GM12878 (cell line): ENCODE measurements around the gene AIFM3. TPM values are rescaled to one million over a fixed set of nuclear protein-coding genes. Genes with fewer than 3 reads are reported as not detected.

Experiments
- ATAC-seq: fragments of 200-7000 bp; cut with Tn5 transposase; 3 replicates; pipeline ENCODE4 v1.9.1; 2020; ENCODE audit warnings: mild to moderate bottlenecking, moderate library complexity
- BruUV-seq: library from RNA; stranded (reverse); fragments of 400-500 nt; replicated peaks from 2 replicates; lab custom pipeline; 2021; lab: Mats Ljungman, UMichigan
- CTCF ChIA-PET: fragments of 300-600 bp; sonication (Branson Sonifier 250); formaldehyde crosslinking; extraction: SDS; loops from one replicate; lab custom pipeline; 2021; ENCODE audit warnings: inconsistent platforms; lab: Yijun Ruan, JAX
- POLR2A ChIA-PET: fragments of 350-600 bp; formaldehyde crosslinking; extraction: SDS; loops from one replicate; lab custom pipeline; 2021; ENCODE audit warnings: inconsistent platforms; lab: Charles Lee
- RAD21 ChIA-PET: fragments of 300-600 bp; sonication (Branson Sonifier 250); formaldehyde crosslinking; loops from one replicate; lab custom pipeline; 2023; ENCODE audit warnings: antibody characterized with exemption; ENCODE audit not compliant: unreplicated experiment; lab: Charles Lee
- SMC1A ChIA-PET: fragments of 300-600 bp; sonication (Branson Sonifier 250); formaldehyde crosslinking; loops from one replicate; lab custom pipeline; 2023; ENCODE audit not compliant: unreplicated experiment, uncharacterized antibody; lab: Charles Lee
- DNase-seq: peaks from one replicate; pipeline ENCODE4 v3.0.0-alpha.2; 2011; ENCODE audit warnings: low read depth, low spot score
- FAIRE-seq: peaks from 3 replicates; lab custom pipeline; 2011; peaks lifted over from hg19 to GRCh38; lab: Jason Lieb, UNC
- H2AFZ ChIP-seq: 2 replicates; pipeline ENCODE4 v1.6.0; 2011; ENCODE audit warnings: low read depth, low read length, control low read depth; ENCODE audit not compliant: control insufficient read depth
- H3K27ac ChIP-seq: 2 replicates; pipeline ENCODE4 v1.5.1; 2011; ENCODE audit warnings: control low read depth; ENCODE audit not compliant: control insufficient read depth, insufficient read depth
- H3K27me3 ChIP-seq, 2 experiments: replicated peaks in 1 of 2; 2 replicates each; pipeline versions ENCODE4 v1.6.0 to v1.6.1; 2011; ENCODE audit warnings: low read length in 1 of 2; ENCODE audit not compliant: control insufficient read depth in 2 of 2, insufficient read depth in 2 of 2
- H3K36me3 ChIP-seq, 2 experiments: 2 replicates each; pipeline ENCODE4 v1.5.1; 2011; ENCODE audit warnings: low read length in 1 of 2; ENCODE audit not compliant: control insufficient read depth in 2 of 2, insufficient read depth in 2 of 2
- H3K4me1 ChIP-seq: 2 replicates; pipeline ENCODE4 v1.6.1; 2011; ENCODE audit warnings: mild to moderate bottlenecking, low read length, moderate library complexity, mixed read lengths; ENCODE audit not compliant: control insufficient read depth, insufficient read depth
- H3K4me2 ChIP-seq: 2 replicates; pipeline ENCODE4 v1.6.0; 2011; ENCODE audit warnings: control low read depth; ENCODE audit not compliant: control insufficient read depth, insufficient read depth
- H3K4me3 ChIP-seq: fragments of 200-600 bp; sonication (generic); 2 replicates; pipeline ENCODE4 v1.5.1; 2016
- H3K79me2 ChIP-seq: 2 replicates; pipeline ENCODE4 v1.6.0; 2011; ENCODE audit warnings: low read length; ENCODE audit not compliant: control insufficient read depth, insufficient read depth
- H3K9ac ChIP-seq: 2 replicates; pipeline ENCODE4 v1.8.0; 2011; ENCODE audit warnings: low read length, control low read depth, mixed read lengths; ENCODE audit not compliant: control insufficient read depth, insufficient read depth
- H3K9me3 ChIP-seq: replicated peaks from 3 replicates; pipeline ENCODE4 v1.5.1; 2011; ENCODE audit warnings: mild to moderate bottlenecking, low read length; ENCODE audit not compliant: control insufficient read depth, insufficient read depth
- H4K20me1 ChIP-seq: 2 replicates; pipeline ENCODE4 v1.6.0; 2011; ENCODE audit not compliant: control insufficient read depth, insufficient read depth
- ASH2L ChIP-seq: fragments of 300-600, 200-600 bp; sonication (generic); IDR thresholded peaks from 2 replicates; pipeline ENCODE4 v1.6.1; 2017; ENCODE audit warnings: low read depth, mild to moderate bottlenecking, borderline replicate concordance
- BCL3 ChIP-seq: IDR thresholded peaks from 2 replicates; pipeline ENCODE4 v1.6.1; 2011; ENCODE audit warnings: borderline replicate concordance, low read depth, mild to moderate bottlenecking, moderate library complexity, low read length; ENCODE audit not compliant: insufficient read depth, poor library complexity, severe bottlenecking
- GATAD2B ChIP-seq: fragments of 450-650 bp; conservative IDR thresholded peaks from 2 replicates; pipeline ENCODE4 v1.6.1; 2017; ENCODE audit warnings: low read depth, mild to moderate bottlenecking, moderate library complexity
- KDM1A ChIP-seq: fragments of 200-600 bp; sonication (generic); IDR thresholded peaks from 2 replicates; pipeline ENCODE4 v1.6.1; 2016; ENCODE audit warnings: borderline replicate concordance
- NRF1 ChIP-seq: conservative IDR thresholded peaks from 2 replicates; pipeline ENCODE4 v1.6.1; 2011; ENCODE audit warnings: mild to moderate bottlenecking, low read depth, low read length, improper control_type of control experiment
- WGBS: methylation state at CpG from one replicate; pipeline ENCODE4 v1.1.6; 2016; ENCODE audit warnings: low lambda C conversion rate; ENCODE audit not compliant: insufficient replicate concordance, insufficient coverage; ENCODE audit errors: missing lambda C conversion rate; 5-methylcytosine and 5-hydroxymethylcytosine counted together
- in situ Hi-C: fragments of 300-500 bp; cut with MboI; formaldehyde crosslinking; loops from 9 replicates; pipeline ENCODE4 v1.14.3; 2018; ENCODE audit warnings: mixed read lengths
- intact Hi-C: fragments of 100-400 bp; cut with micrococcal nuclease; formaldehyde crosslinking; loops from one replicate; pipeline ENCODE4 v1.14.2; 2022; ENCODE audit not compliant: unreplicated experiment
- polyA plus RNA-seq, 11 experiments: library from polyadenylated mRNA; depleted of rRNA in 4 of 11; unstranded in 6 of 11; stranded (reverse) in 5 of 11; fragments of >200 nt; fragmentation: Nextera tagmentation in 4 of 11; fragmentation: Illumina TruSeq in 1 of 11; extraction: Ambion mirVana in 4 of 11; extraction: Trizol in 1 of 11; gene quantifications; 1 replicate in 1 of 11; 2 replicates in 10 of 11; pipeline versions ENCODE4 v1.2.1 to v1.2.3, GENCODE V29; 2011 to 2016; ENCODE audit warnings: inconsistent platforms in 2 of 11, missing spikeins in 2 of 11, low read depth in 1 of 11
- total RNA-seq, 4 experiments: library from RNA; depleted of rRNA in 3 of 4; stranded (reverse); fragments of >200 nt in 3 of 4; fragmentation: Illumina TruSeq in 1 of 4; extraction: Trizol in 1 of 4; gene quantifications; 2 replicates each; pipeline versions ENCODE4 v1.2.1 to v1.2.3, GENCODE V29; 2013 to 2021

AIFM3 gene
- total and polyA plus RNA-seq, 10 of the 15 experiments (the other 5 are each of a cell fraction or from before 2014, with no cell fraction given), result 0.06 to 0.34 (median 0.21) TPM; not detected in 6

GRCh38 chr22:20994128-20994901 is 27.3 kb downstream of the AIFM3 start (continued):
- TF ChIP-seq BCL3, result no peak

- H3K79me2 ChIP-seq, result no peaks in the 10 kb centered on the region
- H3K4me2 ChIP-seq, result no peak overlapping the region
- FAIRE-seq (no peak), DNase-seq (no peak), ATAC-seq (no peak)
- in situ Hi-C loops (no loop called here), intact Hi-C loops (no loop called here)
- H3K27me3 ChIP-seq, result no peaks in the 10 kb centered on the region
- no peaks in the 10 kb centered on the region for H3K9me3 ChIP-seq
- no peak overlapping the region for H3K9ac ChIP-seq
- no peak overlapping the region for H3K27ac ChIP-seq
- no peaks in the 10 kb centered on the region for H4K20me1 ChIP-seq
- ChIA-PET RAD21 (no interaction called here), SMC1A (no interaction called here), CTCF (no interaction called here), POLR2A (no interaction called here)
- H3K36me3 ChIP-seq, result peaks cover 2 to 5% of the 10 kb centered on the region in 2 experiments; a peak in 2 of 4 replicates
- H2AFZ ChIP-seq, result no peak overlapping the region
- H3K4me1 ChIP-seq, result no peaks in the 10 kb centered on the region
- BruUV-seq, result no TSS peak
- TF ChIP-seq GATAD2B (no peak), NRF1 (no peak), BCL3 (no peak), KDM1A (no peak), ASH2L (no peak)
- WGBS, result 82% methylated on average over 10 of the region's 10 CpGs
- H3K4me3 ChIP-seq, result no peak overlapping the region
These were observed 27.8 kb downstream of the AIFM3 start for GRCh38 chr22:20994902-20995241.
